ENCODE data around the gene VAV2.

DNA sequence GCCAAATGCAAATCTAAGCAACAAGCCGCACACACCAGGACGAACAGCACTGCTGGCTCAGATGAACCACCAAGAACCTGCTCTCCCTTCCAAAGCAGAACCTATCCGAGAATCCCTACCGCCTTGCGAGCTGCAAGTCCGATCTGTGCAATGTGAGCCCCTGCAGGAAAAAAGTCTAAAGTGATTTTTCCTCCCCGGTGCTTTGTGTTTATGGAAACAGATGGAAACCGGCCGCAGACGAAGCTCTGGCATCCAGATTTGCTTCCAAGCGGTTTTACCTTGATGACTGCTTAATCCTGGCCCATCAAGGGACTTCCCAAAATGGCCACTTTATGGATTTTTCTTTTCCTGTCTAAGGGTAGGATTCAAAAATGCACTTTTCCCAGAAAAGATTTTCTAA is 112.5 kb downstream of the VAV2 start:
- TF ChIP-seq, protein P1, sequence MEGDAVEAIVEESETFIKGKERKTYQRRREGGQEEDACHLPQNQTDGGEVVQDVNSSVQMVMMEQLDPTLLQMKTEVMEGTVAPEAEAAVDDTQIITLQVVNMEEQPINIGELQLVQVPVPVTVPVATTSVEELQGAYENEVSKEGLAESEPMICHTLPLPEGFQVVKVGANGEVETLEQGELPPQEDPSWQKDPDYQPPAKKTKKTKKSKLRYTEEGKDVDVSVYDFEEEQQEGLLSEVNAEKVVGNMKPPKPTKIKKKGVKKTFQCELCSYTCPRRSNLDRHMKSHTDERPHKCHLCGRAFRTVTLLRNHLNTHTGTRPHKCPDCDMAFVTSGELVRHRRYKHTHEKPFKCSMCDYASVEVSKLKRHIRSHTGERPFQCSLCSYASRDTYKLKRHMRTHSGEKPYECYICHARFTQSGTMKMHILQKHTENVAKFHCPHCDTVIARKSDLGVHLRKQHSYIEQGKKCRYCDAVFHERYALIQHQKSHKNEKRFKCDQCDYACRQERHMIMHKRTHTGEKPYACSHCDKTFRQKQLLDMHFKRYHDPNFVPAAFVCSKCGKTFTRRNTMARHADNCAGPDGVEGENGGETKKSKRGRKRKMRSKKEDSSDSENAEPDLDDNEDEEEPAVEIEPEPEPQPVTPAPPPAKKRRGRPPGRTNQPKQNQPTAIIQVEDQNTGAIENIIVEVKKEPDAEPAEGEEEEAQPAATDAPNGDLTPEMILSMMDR (IDR thresholded peaks at IDR 0.05) = no peak
- no peak for TF ChIP-seq FOSB (CRISPR knock-in tag; IDR thresholded peaks at IDR 0.05)
- TF ChIP-seq, protein P2, sequence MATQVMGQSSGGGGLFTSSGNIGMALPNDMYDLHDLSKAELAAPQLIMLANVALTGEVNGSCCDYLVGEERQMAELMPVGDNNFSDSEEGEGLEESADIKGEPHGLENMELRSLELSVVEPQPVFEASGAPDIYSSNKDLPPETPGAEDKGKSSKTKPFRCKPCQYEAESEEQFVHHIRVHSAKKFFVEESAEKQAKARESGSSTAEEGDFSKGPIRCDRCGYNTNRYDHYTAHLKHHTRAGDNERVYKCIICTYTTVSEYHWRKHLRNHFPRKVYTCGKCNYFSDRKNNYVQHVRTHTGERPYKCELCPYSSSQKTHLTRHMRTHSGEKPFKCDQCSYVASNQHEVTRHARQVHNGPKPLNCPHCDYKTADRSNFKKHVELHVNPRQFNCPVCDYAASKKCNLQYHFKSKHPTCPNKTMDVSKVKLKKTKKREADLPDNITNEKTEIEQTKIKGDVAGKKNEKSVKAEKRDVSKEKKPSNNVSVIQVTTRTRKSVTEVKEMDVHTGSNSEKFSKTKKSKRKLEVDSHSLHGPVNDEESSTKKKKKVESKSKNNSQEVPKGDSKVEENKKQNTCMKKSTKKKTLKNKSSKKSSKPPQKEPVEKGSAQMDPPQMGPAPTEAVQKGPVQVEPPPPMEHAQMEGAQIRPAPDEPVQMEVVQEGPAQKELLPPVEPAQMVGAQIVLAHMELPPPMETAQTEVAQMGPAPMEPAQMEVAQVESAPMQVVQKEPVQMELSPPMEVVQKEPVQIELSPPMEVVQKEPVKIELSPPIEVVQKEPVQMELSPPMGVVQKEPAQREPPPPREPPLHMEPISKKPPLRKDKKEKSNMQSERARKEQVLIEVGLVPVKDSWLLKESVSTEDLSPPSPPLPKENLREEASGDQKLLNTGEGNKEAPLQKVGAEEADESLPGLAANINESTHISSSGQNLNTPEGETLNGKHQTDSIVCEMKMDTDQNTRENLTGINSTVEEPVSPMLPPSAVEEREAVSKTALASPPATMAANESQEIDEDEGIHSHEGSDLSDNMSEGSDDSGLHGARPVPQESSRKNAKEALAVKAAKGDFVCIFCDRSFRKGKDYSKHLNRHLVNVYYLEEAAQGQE (IDR thresholded peaks at IDR 0.05) = no peak

All from A549 (cell line).